ENCODE measurements around the gene EXOSC5. TPM values are rescaled to one million over a fixed set of nuclear protein-coding genes. Genes with fewer than 3 reads are reported as not detected.
A peak's percentile ranks its signal among the peaks of the same experiment; 100 is the strongest.

EXOSC5 gene
- total RNA-seq, 1 donor from 2014 or later, result 20.3 TPM

DNA sequence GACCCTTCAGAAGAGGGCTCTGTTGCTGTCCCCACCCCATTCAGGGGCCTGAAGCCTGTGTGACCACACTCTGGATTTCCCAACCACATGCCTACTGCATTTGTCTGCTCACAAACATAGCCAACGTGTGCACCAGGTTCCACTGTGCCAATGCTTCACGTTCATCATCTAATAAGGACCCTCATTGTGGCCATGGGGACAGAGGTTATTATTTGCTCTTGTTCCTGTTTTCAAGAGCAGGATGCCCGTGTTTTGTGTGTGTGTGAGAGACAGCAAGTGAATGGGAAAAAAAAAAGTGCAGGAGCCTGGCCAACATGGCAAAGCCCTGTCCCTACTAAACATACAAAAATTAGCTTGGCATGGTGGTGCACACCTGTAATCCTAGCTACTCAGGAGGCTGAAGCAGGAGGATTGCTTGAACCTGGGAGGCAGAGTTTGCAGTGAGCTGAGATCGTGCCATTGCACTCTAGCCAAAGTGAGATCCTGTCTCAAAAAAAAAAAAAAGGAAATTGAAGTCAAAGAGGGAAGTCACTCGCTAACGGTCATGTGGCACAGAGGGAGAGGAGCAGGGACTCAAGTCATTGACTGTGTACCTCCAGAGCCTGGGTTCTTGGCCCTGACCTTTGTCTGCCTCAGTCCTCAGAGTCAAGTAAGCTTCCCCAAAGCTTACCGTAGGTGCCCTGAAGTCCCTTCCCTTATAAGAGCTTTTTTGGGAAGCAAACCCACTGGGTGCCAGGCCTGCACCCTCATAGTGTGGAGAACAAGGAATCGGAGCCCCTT is 23.1 kb upstream of the EXOSC5 start:
- H3K27ac Mint-ChIP-seq (ENCODE audit: unreplicated experiment), result peak overlapping the region; percentile 13
- H3K9me3 Mint-ChIP-seq, result no peaks in the 10 kb centered on the region
- H3K4me3 Mint-ChIP-seq, result no peak overlapping the region
- TF ChIP-seq CTCF (conservative IDR thresholded peaks at IDR 0.05), result no peak
- H3K36me3 Mint-ChIP-seq (ENCODE audit: low read depth), result no peaks in the 10 kb centered on the region
- no peak for DNase-seq (ENCODE audit: low read depth, low spot score)
- no peaks in the 10 kb centered on the region for H3K27me3 Mint-ChIP-seq (ENCODE audit: low read depth)
- H3K4me1 Mint-ChIP-seq, result no peaks in the 10 kb centered on the region

DNA sequence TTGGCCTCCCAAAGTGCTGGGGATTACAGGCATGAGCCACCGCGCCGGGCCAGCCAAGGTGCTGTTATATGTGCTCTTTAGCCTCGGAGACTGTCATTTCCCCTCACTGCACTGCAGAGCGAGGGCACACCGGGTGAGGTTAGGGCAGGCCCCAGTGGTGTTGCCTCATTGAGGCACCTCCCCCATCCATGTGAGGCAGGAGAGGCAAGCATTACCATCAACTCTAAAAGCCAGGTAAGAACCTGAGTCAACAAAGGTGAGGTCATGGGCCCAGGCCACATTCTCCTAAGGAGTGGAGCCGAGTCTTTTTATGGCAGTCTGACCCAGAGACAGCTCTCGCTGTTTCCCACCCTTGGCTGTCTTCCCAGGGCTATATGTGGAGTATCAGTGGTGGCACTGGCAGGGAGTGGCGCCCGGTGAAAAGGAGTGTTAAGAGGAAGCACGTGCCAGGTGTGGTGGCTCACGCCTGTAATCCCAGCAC is 19.1 kb upstream of the EXOSC5 start:
- TF ChIP-seq CTCF (conservative IDR thresholded peaks at IDR 0.05), result no peak
- Mint-ChIP-seq H3K9me3 (no peaks in the 10 kb centered on the region), H3K27me3 (ENCODE audit: low read depth) (no peaks in the 10 kb centered on the region), H3K36me3 (ENCODE audit: low read depth) (no peaks in the 10 kb centered on the region), H3K4me1 (no peaks in the 10 kb centered on the region), H3K4me3 (no peak overlapping the region), H3K27ac (ENCODE audit: unreplicated experiment) (no peak overlapping the region)
- DNase-seq (ENCODE audit: low read depth, low spot score), result no peak

DNA sequence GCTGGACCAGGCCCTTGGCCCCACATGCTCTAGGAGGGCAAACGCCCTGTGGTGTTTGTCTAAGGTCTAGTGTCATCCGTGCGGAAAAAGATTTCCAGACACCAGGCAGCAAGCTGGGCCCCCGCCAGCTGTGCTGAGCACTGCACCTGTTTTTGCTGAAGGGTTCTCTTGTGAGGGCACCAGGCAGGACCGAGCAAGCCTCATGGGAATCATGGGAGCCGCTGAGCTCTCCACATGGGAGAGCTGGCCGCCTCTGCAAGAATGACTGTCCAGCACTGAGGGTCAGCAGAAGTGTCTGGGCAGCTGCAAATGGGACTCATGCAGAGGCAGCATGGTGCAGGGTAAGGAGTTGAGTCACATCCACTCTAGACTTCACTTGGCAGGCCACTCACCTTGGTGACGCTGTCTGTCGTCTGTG is 18.0 kb upstream of the EXOSC5 start:
- Mint-ChIP-seq H3K9me3 (no peaks in the 10 kb centered on the region), H3K27me3 (ENCODE audit: low read depth) (no peaks in the 10 kb centered on the region), H3K4me3 (no peak overlapping the region), H3K4me1 (no peaks in the 10 kb centered on the region), H3K36me3 (ENCODE audit: low read depth) (no peaks in the 10 kb centered on the region), H3K27ac (ENCODE audit: unreplicated experiment) (no peak overlapping the region)
- no peak for TF ChIP-seq CTCF (conservative IDR thresholded peaks at IDR 0.05)
- DNase-seq (ENCODE audit: low read depth, low spot score), result no peak

DNA sequence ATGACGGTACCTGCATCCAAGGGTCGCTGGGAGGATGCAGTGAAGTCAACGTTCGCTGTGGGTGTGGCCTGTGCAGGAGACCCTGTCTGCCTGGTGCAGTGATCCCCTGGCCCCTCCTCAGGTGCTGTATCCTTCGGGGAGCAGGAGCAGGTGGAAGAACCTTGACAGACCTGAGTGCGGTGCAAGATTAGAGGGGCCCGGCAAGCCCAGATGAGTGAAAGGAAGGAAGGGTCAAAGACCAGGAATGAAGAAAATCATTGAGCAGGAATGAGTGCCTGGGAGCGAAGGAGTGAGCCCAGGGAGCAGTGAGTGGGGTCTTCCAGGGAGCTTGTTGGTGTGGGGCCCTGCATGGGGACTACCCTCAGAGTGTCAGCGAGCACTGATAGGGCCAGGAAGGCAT is 17.3 kb upstream of the EXOSC5 start:
- Mint-ChIP-seq H3K9me3 (no peaks in the 10 kb centered on the region), H3K4me3 (no peak overlapping the region), H3K27ac (ENCODE audit: unreplicated experiment) (no peak overlapping the region), H3K4me1 (no peaks in the 10 kb centered on the region), H3K36me3 (ENCODE audit: low read depth) (no peaks in the 10 kb centered on the region), H3K27me3 (ENCODE audit: low read depth) (no peaks in the 10 kb centered on the region)
- no peak for TF ChIP-seq CTCF (conservative IDR thresholded peaks at IDR 0.05)
- no peak for DNase-seq (ENCODE audit: low read depth, low spot score)

DNA sequence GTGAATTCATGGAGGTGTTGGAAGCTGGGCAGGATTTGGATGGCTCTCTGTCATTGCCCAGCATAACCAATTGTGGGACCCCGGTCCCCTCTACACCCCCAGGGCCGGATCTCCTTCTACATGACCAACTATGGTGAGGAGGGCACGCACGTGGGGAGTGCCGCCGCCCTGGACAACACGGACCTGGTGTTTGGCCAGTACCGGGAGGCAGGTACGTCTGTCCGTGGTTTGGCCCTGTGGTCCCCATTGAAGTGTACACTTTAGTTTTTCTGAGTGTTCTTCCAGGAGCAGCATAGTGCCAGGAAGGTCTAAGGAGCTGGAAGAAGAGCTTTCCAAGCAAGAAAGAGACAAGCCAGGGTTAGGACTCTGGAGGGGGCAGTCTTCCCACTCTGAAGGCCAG is 16.8 kb upstream of the EXOSC5 start:
- H3K36me3 Mint-ChIP-seq (ENCODE audit: low read depth), result no peaks in the 10 kb centered on the region
- H3K27me3 Mint-ChIP-seq (ENCODE audit: low read depth), result no peaks in the 10 kb centered on the region
- H3K27ac Mint-ChIP-seq (ENCODE audit: unreplicated experiment), result no peak overlapping the region
- no peak for TF ChIP-seq CTCF (conservative IDR thresholded peaks at IDR 0.05)
- H3K4me1 Mint-ChIP-seq, result no peaks in the 10 kb centered on the region
- H3K9me3 Mint-ChIP-seq, result no peaks in the 10 kb centered on the region
- no peak for DNase-seq (ENCODE audit: low read depth, low spot score)
- no peak overlapping the region for H3K4me3 Mint-ChIP-seq

Data from neural crest cell (in vitro differentiated cells).